H1 (cell line): ENCODE measurements around the gene RXFP1. TPM values are rescaled to one million over a fixed set of nuclear protein-coding genes. Genes with fewer than 3 reads are reported as not detected.

Experiments used
- CTCF ChIA-PET: fragments of 300-600 bp; sonication (Branson Sonifier 250); formaldehyde crosslinking; loops from one replicate; lab custom pipeline; 2021; ENCODE audit not compliant: partially characterized antibody; lab: Charles Lee
- POLR2A ChIA-PET: fragments of 300-600 bp; sonication (Branson Sonifier 250); formaldehyde crosslinking; loops from one replicate; lab custom pipeline; 2021; ENCODE audit warnings: inconsistent platforms; ENCODE audit not compliant: partially characterized antibody; lab: Charles Lee
- DNase-seq, 2 experiments: peaks; one replicate each; pipeline versions ENCODE4 v3.0.0 to v3.0.0-alpha.2; 2010 to 2022; ENCODE audit warnings: low spot score in 2 of 2, low read depth in 1 of 2, mixed read lengths in 1 of 2
- FAIRE-seq: peaks from 2 replicates; lab custom pipeline; 2011; peaks lifted over from hg19 to GRCh38; lab: Jason Lieb, UNC
- H2AFZ ChIP-seq: 2 replicates; pipeline ENCODE4 v1.8.1; 2012; ENCODE audit warnings: low read length, inconsistent platforms
- H2AK5ac ChIP-seq: 2 replicates; pipeline ENCODE4 v1.6.1; 2013; ENCODE audit warnings: low read depth, low read length
- H2BK120ac ChIP-seq: replicated peaks from 2 replicates; pipeline ENCODE3; 2013; ENCODE audit warnings: low read depth, low read length, inconsistent platforms
- H2BK12ac ChIP-seq: 2 replicates; pipeline ENCODE4 v1.6.1; 2013; ENCODE audit warnings: low read depth, low read length
- H2BK15ac ChIP-seq: 2 replicates; pipeline ENCODE4 v1.6.1; 2013; ENCODE audit warnings: low read length
- H2BK20ac ChIP-seq: 2 replicates; pipeline ENCODE4 v1.6.1; 2013; ENCODE audit warnings: low read length
- H2BK5ac ChIP-seq: 2 replicates; pipeline ENCODE4 v1.6.1; 2013; ENCODE audit warnings: low read depth, low read length
- H3K14ac ChIP-seq: 2 replicates; pipeline ENCODE4 v1.6.1; 2013; ENCODE audit warnings: inconsistent platforms; ENCODE audit not compliant: insufficient read length
- H3K18ac ChIP-seq: 2 replicates; pipeline ENCODE4 v1.6.1; 2013; ENCODE audit warnings: low read length; ENCODE audit errors: extremely low read depth
- H3K23ac ChIP-seq: 2 replicates; pipeline ENCODE4 v1.6.1; 2013; ENCODE audit warnings: inconsistent platforms; ENCODE audit not compliant: insufficient read length
- H3K23me2 ChIP-seq: 2 replicates; pipeline ENCODE4 v1.6.1; 2013; ENCODE audit warnings: low read depth, low read length
- H3K27ac ChIP-seq: 2 replicates; pipeline ENCODE4 v1.6.1; 2011; ENCODE audit warnings: low read depth, low read length, inconsistent platforms
- H3K27me3 ChIP-seq, 4 experiments: replicated peaks in 1 of 4; 1 replicate in 1 of 4; 2 replicates in 3 of 4; pipeline versions ENCODE4 v1.6.1 to v1.8.1; 2011 to 2013; ENCODE audit warnings: low read length in 3 of 4, mild to moderate bottlenecking in 3 of 4, inconsistent platforms in 2 of 4, mixed read lengths in 2 of 4, moderate library complexity in 1 of 4; ENCODE audit not compliant: control insufficient read depth in 3 of 4, insufficient read depth in 3 of 4; ENCODE audit errors: extremely low read depth in 1 of 4
- H3K36me3 ChIP-seq, 4 experiments: 2 replicates each; pipeline versions ENCODE4 v1.6.1 to v1.8.1; 2011 to 2013; ENCODE audit warnings: mild to moderate bottlenecking in 4 of 4, low read length in 3 of 4, moderate library complexity in 2 of 4, control low read depth in 1 of 4, inconsistent platforms in 1 of 4; ENCODE audit not compliant: insufficient read depth in 4 of 4, control insufficient read depth in 2 of 4
- H3K4ac ChIP-seq: replicated peaks from 2 replicates; pipeline ENCODE3; 2013; ENCODE audit warnings: low read length, low read depth, mixed read lengths, inconsistent platforms; ENCODE audit not compliant: insufficient read length
- H3K4me1 ChIP-seq, 4 experiments: replicated peaks in 1 of 4; 1 replicate in 1 of 4; 2 replicates in 3 of 4; pipeline versions ENCODE4 v1.6.1 to v1.8.1; 2011 to 2013; ENCODE audit warnings: low read length in 3 of 4, inconsistent platforms in 2 of 4, mixed read lengths in 1 of 4; ENCODE audit not compliant: insufficient read depth in 4 of 4, control insufficient read depth in 3 of 4
- H3K4me2 ChIP-seq, 2 experiments: 2 replicates each; pipeline versions ENCODE4 v1.6.1 to v1.8.1; 2011 to 2013; ENCODE audit warnings: low read depth in 2 of 2, low read length in 2 of 2, control low read depth in 1 of 2, inconsistent platforms in 1 of 2, mild to moderate bottlenecking in 1 of 2; ENCODE audit not compliant: insufficient read depth in 1 of 2
- H3K4me3 ChIP-seq, 4 experiments: fragments of 200-600, 300-600 bp in 1 of 4; sonication (generic), shearing (Covaris generic), sonication (Bioruptor Twin) in 1 of 4; 2 replicates each; pipeline versions ENCODE4 v1.5.1 to v1.8.1; 2011 to 2016; ENCODE audit warnings: low read length in 4 of 4, low read depth in 3 of 4, control low read depth in 2 of 4, inconsistent platforms in 2 of 4, mild to moderate bottlenecking in 2 of 4, mixed read lengths in 1 of 4, moderate library complexity in 1 of 4; ENCODE audit not compliant: insufficient read depth in 2 of 4; ENCODE audit errors: extremely low read depth in 1 of 4
- H3K56ac ChIP-seq: replicated peaks from 2 replicates; pipeline ENCODE3; 2013; ENCODE audit warnings: low read depth, mild to moderate bottlenecking, mixed read lengths, low read length, inconsistent platforms; ENCODE audit not compliant: insufficient read length
- H3K79me1 ChIP-seq: 2 replicates; pipeline ENCODE4 v1.6.1; 2013; ENCODE audit warnings: low read depth, low read length, control low read depth
- H3K79me2 ChIP-seq, 2 experiments: 2 replicates each; pipeline versions ENCODE4 v1.6.1 to v1.8.1; 2012 to 2013; ENCODE audit warnings: low read length in 2 of 2, mild to moderate bottlenecking in 2 of 2, inconsistent platforms in 1 of 2; ENCODE audit not compliant: insufficient read depth in 2 of 2, control insufficient read depth in 1 of 2
- H3K9ac ChIP-seq, 4 experiments: replicated peaks in 1 of 4; 1 replicate in 1 of 4; 2 replicates in 3 of 4; pipeline versions ENCODE4 v1.6.1 to v1.8.1; 2011 to 2013; ENCODE audit warnings: low read depth in 3 of 4, low read length in 3 of 4, control low read depth in 2 of 4, mild to moderate bottlenecking in 2 of 4, moderate library complexity in 2 of 4, inconsistent platforms in 1 of 4; ENCODE audit errors: extremely low read depth in 1 of 4
- H3K9me3 ChIP-seq, 2 experiments: 2 replicates each; pipeline versions ENCODE4 v1.6.1 to v1.8.1; 2012 to 2013; ENCODE audit warnings: mild to moderate bottlenecking in 2 of 2, moderate library complexity in 2 of 2, control low read depth in 1 of 2, inconsistent platforms in 1 of 2, low read depth in 1 of 2, low read length in 1 of 2, mixed read lengths in 1 of 2; ENCODE audit not compliant: insufficient read depth in 2 of 2
- H4K20me1 ChIP-seq, 2 experiments: replicated peaks in 1 of 2; 2 replicates each; pipeline versions ENCODE3 to v1.8.1; 2011 to 2013; ENCODE audit warnings: inconsistent platforms in 2 of 2, low read length in 2 of 2, mild to moderate bottlenecking in 1 of 2; ENCODE audit not compliant: insufficient read depth in 2 of 2, control insufficient read depth in 1 of 2
- H4K5ac ChIP-seq: 2 replicates; pipeline ENCODE4 v1.6.1; 2013; ENCODE audit warnings: low read length, low read depth, mixed read lengths, inconsistent platforms; ENCODE audit not compliant: insufficient read length
- H4K8ac ChIP-seq: 2 replicates; pipeline ENCODE4 v1.8.0; 2013; ENCODE audit warnings: mild to moderate bottlenecking, moderate library complexity, low read length, inconsistent platforms; ENCODE audit not compliant: insufficient read depth; ENCODE audit errors: extremely low read depth
- H4K91ac ChIP-seq: replicated peaks from 2 replicates; pipeline ENCODE3; 2013; ENCODE audit warnings: low read length, mixed read lengths, inconsistent platforms; ENCODE audit not compliant: insufficient read length
- ASH2L ChIP-seq: fragments of 200-600, 300-600 bp; sonication (generic); IDR thresholded peaks from one replicate; pipeline ENCODE4 v1.7.1; 2017; ENCODE audit warnings: low read length
- CEBPB ChIP-seq: IDR thresholded peaks from 2 replicates; pipeline ENCODE4 v1.6.1; 2012; ENCODE audit warnings: low read depth, low read length
- CHD2 ChIP-seq: IDR thresholded peaks from 2 replicates; pipeline ENCODE4 v1.6.1; 2012; ENCODE audit warnings: low read length, improper control_type of control experiment
- EGR1 ChIP-seq: IDR thresholded peaks from 2 replicates; pipeline ENCODE4 v1.6.1; 2011; ENCODE audit warnings: low read depth, low read length, borderline replicate concordance
- GABPA ChIP-seq: IDR thresholded peaks from 2 replicates; pipeline ENCODE4 v1.6.1; 2011; ENCODE audit warnings: mild to moderate bottlenecking, low read length, moderate library complexity, borderline replicate concordance; ENCODE audit not compliant: insufficient read depth
- KDM1A ChIP-seq: fragments of 200-600, 300-600 bp; sonication (generic); IDR thresholded peaks from 2 replicates; pipeline ENCODE4 v1.7.1; 2016; ENCODE audit warnings: mild to moderate bottlenecking, low read length, borderline replicate concordance
- KDM5A ChIP-seq: fragments of 200-600 bp; IDR thresholded peaks from 2 replicates; pipeline ENCODE4 v1.7.1; 2012; ENCODE audit warnings: mild to moderate bottlenecking, low read length, inconsistent platforms, mixed read lengths
- RNF2 ChIP-seq: fragments of 200-900, 300-1000 bp; sonication (generic); IDR thresholded peaks from 2 replicates; pipeline ENCODE4 v1.7.1; 2016; ENCODE audit warnings: borderline replicate concordance, low read depth, mild to moderate bottlenecking, antibody characterized with exemption, low read length; ENCODE audit not compliant: poor library complexity, severe bottlenecking; ENCODE audit errors: missing control alignments
- ZNF274 ChIP-seq: IDR thresholded peaks from 2 replicates; pipeline ENCODE4 v1.7.0; 2012; ENCODE audit warnings: low read length, borderline replicate concordance; ENCODE audit errors: extremely low read depth
- WGBS, 2 experiments: shearing (Covaris generic) in 1 of 2; methylation state at CpG; one replicate each; pipeline versions ENCODE4 v1.1.6 to v1.1.7; 2013 to 2015; ENCODE audit warnings: low lambda C conversion rate in 2 of 2, mixed read lengths in 2 of 2, inconsistent platforms in 1 of 2, low coverage in 1 of 2, missing lambda C conversion rate in 1 of 2; ENCODE audit not compliant: insufficient replicate concordance in 2 of 2, insufficient coverage in 1 of 2, insufficient read length in 1 of 2; ENCODE audit errors: extremely low coverage in 1 of 2, missing lambda C conversion rate in 1 of 2; 5-methylcytosine and 5-hydroxymethylcytosine counted together
- polyA plus RNA-seq, 7 experiments: library from polyadenylated mRNA; depleted of rRNA in 3 of 7; stranded (reverse) in 5 of 7; unstranded in 2 of 7; fragments of >200 nt in 5 of 7; fragments of 200-250 nt in 2 of 7; gene quantifications; 1 replicate in 5 of 7; 2 replicates in 1 of 7; 4 replicates in 1 of 7; pipeline versions ENCODE4 v1.2.1 to v1.2.3, GENCODE V29; 2011 to 2013; ENCODE audit warnings: missing spikeins in 2 of 7, mixed read lengths in 2 of 7
- total RNA-seq: library from RNA; stranded (reverse); fragmentation: NEBNext Ultra II Directional; extraction: Animal tissue kit (Norgen Biotek cat#: 25700); gene quantifications from 2 replicates; pipeline ENCODE4 v1.2.1, GENCODE V29; 2021

RXFP1 gene
- total and polyA plus RNA-seq, 2 of the 8 experiments (the other 6 are each of a cell fraction or from before 2014, with no cell fraction given): 0.14 to 0.56 TPM

DNA sequence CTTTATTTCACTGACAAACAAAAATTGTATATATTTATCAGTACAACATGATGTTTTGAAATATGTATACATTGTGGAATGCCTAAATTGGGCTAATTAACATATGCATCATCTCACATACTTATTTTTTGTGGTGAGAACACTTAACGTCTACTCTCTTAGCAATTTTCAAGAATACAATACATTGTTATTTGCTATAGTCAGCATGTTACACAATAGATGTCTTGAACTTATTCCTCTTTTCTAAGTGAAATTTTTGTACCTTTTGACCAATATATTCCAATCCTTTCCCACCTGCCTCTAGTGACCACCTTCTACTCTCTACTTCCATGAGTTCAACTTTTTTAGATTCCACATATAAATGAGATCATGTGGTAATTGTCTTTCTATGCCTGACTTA, 114.9 kb downstream of the RXFP1 start:
- Histone ChIP-seq H3K4me2 (no peak overlapping the region), H3K14ac (no peak overlapping the region), H3K4me3 (no peak overlapping the region), H4K91ac (no peak overlapping the region), H4K20me1 (no peaks in the 10 kb centered on the region), H2BK15ac (no peak overlapping the region), H4K5ac (no peak overlapping the region), H3K79me1 (no peaks in the 10 kb centered on the region), H3K18ac (no peak overlapping the region), H3K23ac (no peak overlapping the region), H3K9me3 (no peaks in the 10 kb centered on the region), H3K36me3 (no peaks in the 10 kb centered on the region), H2BK5ac (no peak overlapping the region), H3K27me3 (no peaks in the 10 kb centered on the region), H4K8ac (no peak overlapping the region), H3K56ac (no peak overlapping the region), H3K4me1 (no peaks in the 10 kb centered on the region), H3K9ac (no peak overlapping the region), H3K27ac (no peak overlapping the region), H2BK12ac (no peak overlapping the region), H3K4ac (no peak overlapping the region), H2AK5ac (no peak overlapping the region), H3K79me2 (no peaks in the 10 kb centered on the region), H2AFZ (no peak overlapping the region), H3K23me2 (no peaks in the 10 kb centered on the region), H2BK120ac (no peak overlapping the region), H2BK20ac (no peak overlapping the region)
- DNase-seq: no peak
- CTCF ChIA-PET: no interaction called here
- WGBS, 2 experiments: 90% methylated on average over 1 of the region's 1 CpG; no CpG with 5 or more reads in 1 of the 2 experiments
- no peak for FAIRE-seq
- TF ChIP-seq KDM1A (no peak), ASH2L (no peak), RNF2 (no peak), CHD2 (no peak), KDM5A (no peak), GABPA (no peak), EGR1 (no peak), CEBPB (no peak), ZNF274 (no peak)
- POLR2A ChIA-PET: no interaction called here
